Fibroblast of gingiva (primary cell): Measurements from ENCODE around the gene DUSP16.
"Not testable (repeated sequence)": the region's sequence is repeated elsewhere in the genome, so short reads cannot be mapped to it uniquely, and the experiment has no call there.

ENCODE experiments used
- DNase-seq: peaks from one replicate; pipeline ENCODE4 v3.0.0-alpha.2; 2011; ENCODE audit warnings: low read depth

DUSP16 gene

DNA sequence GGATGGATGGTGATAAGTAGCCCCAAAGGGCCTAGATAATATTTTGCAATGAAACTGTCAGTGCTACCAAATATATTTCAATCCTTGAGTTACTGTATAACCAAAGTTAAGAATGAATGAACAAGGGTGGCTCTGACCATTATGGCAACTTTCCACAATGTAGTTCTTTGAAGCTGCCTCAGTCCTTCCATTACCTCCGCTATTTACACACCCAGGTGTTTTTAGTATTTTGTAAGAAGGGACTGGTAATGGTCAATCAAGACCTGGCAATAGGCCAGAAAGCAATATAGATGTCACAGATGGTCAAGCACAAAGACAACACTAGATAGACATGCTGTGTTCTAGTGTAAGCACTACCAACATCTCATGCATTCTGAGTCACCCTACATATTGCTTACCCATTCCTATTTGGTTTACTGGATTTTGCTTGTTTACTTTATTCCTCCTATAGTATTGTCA lies 16.3 kb downstream of the DUSP16 start:
- no peak for DNase-seq

DNA sequence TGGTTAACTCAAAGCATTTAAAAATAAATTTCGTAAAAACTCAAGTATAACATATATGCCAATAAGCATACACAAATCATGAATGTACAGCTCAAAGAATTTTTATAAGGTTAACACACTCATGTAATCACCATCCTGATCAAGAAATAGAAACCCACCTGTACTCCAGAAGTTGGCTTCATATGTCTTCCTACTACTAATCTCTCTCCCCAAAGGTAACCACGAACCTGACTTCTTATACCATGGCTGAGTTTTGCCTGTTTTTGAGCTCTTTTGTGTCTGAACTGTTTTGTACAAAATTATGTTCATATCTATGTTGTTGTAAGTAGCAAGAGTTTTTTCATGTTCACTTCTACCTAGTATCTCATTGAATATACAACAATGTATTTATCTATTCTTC lies 18.7 kb downstream of the DUSP16 start:
- no peak for DNase-seq

DNA sequence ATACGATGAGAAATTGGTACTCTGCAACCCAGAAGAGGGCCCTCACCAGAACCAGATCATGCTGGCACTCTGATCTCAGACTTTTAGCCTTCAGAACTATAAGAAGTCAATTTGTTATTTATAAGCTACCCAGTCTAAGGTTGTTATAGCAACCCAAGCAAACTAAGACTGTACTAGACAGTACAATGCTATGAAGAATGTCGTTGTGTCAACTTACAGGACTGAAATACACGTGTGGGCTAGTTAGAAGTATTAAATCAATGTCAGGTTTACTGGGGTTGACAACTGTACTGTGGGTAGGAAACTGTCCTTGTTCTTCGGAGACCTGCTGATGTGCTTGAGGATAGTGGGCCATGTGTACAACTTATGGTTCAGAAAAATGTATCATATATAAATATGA lies 19.7 kb downstream of the DUSP16 start:
- DNase-seq, result no peak

DNA sequence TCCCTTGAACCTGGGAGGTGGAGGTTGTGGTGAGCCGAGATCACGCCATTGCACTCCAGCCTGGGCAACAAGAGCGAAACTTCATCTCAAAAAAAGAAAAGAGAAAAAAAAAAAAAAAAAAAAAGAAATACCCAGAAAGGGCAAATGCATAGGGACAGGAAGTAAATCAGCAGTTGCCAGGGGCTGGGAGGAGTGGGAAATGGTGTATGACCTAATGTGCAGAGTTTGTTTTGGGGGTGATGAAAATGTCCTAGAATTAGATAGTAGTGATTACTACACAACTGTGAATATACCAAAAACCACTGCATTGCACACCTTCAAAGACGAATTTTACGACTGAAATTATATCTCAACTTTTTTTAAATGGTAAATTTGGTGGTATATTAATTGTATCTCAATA lies 20.4 kb downstream of the DUSP16 start:
- DNase-seq, result no peak

DNA sequence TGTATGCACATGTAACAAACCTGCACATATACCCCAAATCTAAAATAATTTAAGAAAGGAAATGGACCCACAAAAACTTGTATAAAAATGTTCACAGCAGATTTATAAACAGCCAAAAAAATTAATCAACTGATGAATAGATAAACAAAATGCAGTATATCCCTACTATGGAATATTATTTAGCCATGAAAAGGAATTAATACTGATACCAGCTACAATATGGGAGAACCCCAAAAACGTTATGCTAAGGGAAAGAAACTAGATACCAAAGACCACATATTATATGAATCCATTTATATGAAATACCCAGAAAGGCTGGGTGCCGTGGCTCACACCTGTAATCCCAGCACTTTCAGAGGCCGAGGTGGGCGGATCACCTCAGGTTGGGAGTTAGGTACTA lies 20.9 kb downstream of the DUSP16 start:
- no peak for DNase-seq

DNA sequence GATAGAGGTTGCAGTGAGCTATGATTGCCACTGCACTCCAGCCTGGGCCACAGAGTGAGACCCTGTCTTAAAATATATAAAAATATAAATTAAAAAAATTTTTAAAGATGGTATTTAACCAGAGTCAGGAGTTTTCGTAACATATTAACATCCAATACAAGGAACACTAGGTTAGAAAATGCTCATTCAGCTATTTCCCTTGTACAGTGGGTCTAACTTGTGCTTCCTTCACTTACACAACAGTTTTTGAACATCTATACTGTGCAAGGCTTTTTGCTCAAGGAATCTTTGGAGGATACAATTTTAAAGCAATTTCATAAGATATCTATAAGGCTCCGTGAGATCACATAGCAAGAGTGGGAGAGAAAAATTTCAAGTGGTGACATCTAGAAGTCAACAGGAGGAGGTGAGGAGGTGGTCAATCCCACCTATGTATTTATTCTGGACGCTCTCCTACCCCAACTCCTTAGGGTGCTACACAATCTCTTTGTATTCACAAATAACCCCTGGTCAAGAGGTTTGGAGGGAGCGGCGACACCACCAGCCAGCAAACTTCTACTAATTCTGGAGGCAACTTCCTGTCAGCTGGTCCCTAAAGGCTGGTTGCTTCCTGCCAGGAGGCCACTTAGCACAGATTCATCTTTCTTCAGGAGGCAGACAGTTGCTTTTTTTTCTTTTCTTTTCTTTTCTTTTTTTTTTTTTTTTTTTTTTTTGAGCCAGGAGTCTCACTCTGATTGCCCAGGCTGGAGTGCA lies 22.2 kb downstream of the DUSP16 start:
- DNase-seq, result no peak

DNA sequence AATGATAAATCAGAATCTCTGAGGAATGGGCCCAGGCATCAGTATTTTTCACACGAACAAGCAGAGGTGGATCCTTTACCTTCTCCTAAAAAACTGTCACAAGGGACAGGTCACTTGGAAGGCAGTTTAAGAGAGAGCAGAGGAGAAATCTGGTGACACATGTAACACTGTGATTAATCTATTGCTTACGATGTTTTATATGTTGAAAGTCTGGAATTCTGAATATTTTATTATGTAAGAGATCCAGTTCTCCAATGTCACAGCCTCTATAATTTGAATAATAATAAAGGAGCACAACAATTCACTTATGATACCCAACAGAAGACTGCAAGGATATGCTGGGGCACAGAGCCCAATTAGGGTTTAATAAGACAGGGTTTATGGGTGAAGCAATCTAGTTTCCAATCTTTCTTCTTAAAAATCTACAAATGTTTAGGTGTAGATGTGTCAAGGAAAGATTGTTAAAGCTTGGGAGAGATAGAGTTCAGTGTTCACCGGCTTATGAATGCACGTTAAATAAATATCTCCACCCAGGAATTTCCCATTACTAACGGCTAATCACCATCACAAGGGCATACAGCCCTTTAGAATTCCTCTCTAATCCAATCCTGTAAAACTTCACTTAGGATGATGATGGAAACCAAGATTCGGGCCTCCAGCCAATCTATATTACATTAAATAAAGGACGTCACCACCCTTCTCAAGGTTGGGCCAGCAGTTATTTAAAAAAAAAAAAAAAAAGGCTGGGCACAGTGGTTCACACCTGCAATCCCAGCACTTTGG lies 23.4 kb downstream of the DUSP16 start:
- DNase-seq, result no peak

DNA sequence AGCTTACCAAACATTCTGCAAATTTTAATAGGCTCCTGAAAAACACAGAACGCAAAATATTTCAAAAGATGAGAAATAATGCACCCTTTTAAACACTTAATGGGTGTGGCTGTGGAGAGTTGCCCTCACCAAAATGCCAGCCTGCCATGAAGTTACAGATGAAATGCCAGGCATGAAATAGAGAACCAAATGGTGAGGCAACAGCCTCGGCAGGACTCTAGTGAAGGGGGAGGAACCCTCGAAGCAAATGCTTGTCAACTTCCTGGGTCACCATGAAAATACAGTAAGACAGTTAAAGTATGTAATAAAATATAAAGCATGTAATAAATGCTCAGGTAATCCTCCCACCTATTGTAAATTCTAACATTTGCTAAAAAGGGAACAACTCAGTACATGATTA lies 24.1 kb downstream of the DUSP16 start:
- DNase-seq, result peak; percentile 24

DNA sequence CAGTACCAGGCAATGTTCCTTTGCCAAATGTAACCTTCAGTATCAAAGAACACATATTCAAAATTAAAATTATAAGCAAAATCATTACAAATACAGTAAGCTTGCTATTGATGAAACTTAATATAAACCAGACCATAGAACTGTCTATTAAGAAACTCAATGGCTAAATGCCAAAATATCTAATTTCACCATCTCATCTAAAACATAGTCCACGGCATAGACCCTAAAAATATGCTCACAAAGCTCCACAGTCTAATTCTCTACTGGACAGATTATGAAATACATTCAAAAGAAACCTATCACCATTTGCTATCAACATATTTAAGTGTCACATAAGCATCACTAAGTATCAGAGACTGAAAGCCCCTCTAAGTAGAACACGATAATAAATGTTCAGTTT lies 25.2 kb downstream of the DUSP16 start:
- DNase-seq, result peak; percentile 55

DNA sequence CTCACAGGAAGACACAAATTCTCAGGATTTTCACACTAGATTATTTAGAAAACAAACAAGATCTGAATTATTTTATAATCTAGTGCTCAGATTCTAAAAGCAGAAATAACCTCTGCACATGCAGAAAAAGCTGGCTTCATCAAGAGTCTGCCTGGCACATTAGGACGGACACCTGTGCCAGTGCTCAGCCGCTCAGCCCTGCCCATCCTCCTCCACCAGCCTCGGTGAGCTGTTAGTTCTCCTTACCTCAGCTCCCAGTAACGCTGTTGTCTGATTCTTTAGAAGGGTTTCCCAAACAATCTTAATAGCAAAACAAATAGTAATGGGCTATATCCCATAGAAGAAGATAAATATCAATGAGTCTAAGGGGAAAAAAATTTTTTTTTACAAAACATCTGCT lies 27.7 kb downstream of the DUSP16 start:
- DNase-seq, result no peak

DNA sequence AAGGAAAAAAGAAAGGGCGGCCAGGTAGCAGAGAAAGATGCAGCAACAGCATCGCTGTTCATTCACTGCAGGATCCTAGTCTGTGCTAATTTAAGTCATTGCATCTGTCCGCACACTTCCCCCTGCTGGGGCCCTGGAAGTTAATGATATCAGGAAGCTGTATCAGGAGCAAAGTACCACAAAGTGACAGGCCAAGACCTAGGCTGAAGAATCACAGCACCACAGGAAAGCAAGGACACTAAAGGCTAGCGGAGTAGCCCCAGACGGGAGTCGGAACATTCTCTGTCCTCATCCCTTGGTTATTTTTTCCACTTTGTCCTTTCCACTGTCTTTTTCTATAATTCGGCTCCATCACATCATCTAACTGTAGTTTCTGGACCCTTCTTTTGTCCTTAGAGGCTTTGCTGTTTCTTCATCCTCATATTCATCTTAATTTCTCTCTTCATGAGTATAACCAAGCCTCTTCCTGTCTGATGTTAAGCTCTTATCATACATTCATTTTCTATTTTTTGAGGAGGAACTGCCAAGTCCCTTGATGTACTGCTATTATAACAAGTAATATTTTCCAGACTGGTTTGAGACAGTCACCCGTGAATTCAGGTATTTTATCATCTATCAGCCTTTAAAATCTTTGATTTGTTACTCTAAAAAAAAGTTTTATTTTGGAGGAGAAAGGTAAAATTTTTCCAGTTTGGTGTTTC lies 28.3 kb downstream of the DUSP16 start:
- no peak for DNase-seq

DNA sequence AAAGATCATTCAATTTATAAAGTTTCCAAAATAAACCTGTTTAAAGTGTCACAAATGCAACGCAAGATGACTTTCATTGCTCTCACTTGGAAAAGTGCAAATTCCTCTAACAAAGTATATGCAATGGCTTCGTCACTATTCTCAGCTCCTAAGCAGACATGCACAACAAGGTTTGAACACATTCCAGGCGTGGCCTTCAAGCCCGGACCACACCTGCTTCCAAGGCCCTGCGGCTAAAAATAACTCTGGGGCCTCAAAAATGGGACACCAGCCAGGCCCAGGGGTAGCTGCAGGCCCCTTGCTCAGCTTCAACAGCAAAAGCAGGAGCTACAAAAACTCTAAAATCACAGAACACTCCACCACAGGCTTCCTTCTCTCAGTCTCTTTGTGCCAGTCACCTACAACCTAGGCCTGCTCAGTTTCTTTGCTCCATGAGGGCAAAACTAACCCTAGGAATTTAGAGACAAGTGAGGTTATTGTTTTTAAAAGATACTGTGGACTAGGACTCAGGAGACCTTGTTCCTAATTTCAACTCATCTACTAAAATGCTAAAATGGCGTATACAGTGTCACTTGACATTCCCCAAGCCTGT lies 29.3 kb downstream of the DUSP16 start:
- no peak for DNase-seq

DNA sequence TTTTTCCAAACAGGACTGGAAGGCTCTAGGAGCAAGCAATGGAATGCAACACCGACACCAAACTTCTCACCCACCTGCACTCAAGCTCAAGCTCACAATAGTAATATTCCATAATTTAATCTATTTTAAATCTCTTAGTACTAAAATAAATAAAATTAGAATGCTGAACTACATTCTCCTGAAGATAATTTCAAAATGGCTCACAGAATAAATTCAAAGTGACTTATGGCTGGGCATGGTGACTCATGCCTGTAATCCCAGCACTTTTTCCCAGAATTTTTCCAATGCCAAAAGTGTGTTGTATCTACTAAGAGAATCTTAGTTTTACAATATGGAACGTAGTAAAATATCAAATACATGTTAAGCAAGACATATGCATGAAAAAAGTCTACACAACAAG lies 31.5 kb downstream of the DUSP16 start:
- DNase-seq, result no peak

DNA sequence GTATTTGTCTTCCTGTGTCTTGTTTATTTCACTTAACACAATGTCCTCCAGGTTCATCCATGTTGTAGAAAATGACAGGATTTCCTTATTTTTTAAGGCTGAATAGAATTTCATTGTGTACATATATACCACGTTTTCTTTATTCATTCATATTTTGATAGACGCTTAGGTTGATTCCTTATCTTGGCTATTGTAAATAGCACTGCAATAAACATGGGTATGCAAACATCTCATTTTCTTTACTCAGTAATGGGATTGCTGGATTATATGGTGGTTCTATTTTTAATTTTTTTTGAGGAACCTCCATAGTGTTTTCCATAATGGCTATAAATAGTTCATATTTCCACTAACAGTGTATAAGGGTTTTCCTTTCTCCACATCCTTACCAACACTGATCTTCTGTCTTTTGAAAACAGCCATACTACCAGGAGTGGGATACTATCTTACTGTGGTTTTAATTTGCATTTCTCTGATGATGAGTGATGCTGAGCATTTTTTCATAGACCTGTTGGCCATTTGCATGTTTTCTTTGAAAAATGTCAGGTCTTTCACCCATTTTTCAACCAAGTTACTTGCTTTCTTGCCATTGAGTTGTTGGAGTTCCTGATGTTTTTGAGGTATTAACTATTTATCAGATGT lies 32.8 kb downstream of the DUSP16 start:
- no peak for DNase-seq

DNA sequence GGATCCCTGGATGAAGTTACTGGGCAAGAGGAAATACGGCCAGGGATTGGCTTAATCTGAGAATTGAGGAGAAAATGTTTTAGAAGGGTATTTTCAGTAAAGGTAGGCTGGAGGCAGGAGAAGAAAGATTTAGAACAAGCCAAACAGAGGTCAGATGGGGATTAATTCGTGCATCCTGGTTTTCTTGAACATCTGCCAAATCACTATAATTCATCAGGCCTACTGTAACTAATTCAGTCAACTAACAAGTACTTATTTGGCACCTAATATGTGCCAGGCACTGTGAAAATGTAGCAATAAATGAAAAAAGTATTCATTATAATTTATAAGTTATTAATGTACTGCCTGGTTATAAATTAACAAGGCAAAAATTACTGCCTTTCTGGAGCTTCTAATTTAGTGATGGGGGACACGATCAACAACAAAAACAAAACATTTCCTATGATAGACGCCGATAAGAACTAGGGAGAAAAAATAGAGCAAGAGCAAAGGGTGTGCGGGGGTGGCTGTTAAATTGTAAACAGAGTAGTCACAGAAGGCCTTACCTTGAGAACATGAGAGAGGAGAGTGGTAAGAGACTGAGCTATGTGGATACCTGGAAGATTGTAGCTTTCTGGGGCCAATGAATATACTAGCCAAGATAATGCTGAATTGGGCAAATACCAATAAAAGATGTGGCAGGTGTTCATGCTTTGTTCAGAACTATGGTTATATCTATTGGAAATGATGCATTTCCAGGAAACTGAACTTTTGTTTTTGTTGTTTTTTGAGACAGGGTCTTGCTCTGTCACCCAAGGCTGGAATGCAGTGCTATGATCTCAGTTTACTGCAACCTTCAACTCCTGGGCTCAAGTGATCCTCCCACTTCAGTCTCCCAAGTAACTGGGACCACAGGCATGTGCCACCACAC lies 34.0 kb downstream of the DUSP16 start:
- no peak for DNase-seq

DNA sequence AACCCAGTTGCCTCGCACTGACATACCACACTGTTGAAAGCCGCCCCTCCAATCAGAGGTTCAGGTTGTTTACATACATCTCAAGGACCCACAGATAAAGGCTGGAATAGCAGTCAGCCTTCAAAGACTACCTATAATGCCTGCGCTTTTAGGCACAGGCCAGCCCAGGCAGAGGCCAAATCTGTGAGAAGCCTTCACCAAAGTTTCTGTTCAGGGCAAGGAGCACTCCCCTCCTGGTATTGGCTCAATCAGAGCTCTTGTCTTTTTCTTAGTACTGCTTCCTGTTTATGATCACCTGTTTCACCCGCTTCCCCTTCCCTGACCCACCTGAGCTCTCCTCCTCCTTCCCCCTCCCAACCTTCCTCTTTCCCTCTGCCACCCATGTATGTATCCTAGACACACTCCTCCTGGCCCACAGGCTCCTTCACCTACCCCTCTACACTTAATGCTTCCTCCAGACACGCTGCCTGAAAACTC lies 34.8 kb downstream of the DUSP16 start:
- DNase-seq, result no peak

DNA sequence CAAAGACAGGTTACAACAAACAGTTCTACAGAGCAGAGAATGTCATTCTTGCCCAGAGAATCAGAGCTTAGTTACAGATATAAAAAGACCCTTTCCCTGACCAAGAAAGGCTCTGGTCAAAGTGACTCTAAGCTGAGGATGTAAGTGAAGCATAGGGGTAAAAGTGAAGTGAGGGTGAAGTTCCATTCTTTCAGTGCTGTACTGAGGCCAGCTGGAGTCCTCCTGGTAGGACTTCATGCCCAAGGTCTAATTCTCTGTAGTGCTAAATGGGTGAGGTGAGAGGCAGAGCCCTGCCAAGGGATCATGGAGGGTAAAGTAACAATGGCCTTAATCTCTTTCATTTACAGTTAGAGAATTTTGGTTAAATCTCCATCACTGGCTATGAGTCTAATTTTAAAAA lies 38.5 kb downstream of the DUSP16 start:
- no peak for DNase-seq

DNA sequence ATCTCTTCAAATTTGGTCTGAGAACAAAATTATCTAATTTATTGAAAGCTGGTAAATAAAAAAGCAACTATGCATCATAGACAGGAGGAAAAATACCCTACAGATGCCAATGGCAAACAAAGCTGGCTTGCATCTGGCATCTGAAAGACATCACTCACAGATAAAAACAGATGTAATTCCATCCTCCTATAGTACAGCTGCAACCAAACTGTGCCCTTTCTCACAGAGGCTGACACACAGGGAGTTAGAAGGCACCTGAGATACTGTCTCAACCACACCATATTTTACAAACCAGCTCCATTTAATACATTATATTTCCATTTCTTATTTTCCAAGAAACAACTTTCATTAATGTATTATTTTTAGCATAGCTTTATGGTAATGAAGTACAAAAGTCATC lies 39.4 kb downstream of the DUSP16 start:
- no peak for DNase-seq

DNA sequence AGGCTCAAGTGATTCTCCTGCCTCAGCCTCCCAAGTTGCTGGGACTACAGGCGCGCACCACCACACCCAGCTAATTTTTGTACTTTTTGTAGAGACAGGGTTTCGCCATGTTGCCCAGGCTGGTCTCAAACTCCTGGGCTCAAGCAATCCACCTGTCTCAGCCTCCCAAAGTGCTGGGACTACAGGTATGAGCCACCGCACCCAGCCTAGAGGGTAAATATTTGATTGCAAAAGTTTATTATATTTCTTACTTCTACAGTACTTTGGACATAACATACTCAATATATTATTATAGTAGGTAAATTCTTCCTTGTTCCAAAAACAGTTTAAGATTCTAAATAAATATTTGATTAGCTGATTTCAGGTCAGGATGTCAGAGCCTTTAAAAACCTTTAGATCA lies 40.0 kb downstream of the DUSP16 start:
- DNase-seq, result not testable (repeated sequence)

DNA sequence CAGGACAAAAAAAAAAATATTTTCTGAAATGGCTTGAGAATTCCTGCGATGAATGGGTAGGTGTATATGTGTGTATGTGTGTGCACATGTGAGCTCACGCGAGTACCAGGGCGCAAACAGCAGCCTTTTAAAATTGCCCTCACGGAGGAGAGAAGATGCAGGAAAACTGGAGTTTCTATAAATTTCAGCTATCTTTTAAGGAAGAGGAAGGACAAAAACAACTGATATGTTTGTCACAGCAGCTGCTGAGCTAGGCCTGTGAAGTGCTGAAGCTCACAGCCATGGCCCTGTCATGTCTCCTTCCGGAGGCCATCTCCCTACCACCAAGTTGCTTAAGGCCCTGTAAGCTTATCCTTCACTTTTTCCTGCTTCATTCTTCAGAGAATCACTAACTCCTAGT lies 40.8 kb downstream of the DUSP16 start:
- DNase-seq, result no peak

DNA sequence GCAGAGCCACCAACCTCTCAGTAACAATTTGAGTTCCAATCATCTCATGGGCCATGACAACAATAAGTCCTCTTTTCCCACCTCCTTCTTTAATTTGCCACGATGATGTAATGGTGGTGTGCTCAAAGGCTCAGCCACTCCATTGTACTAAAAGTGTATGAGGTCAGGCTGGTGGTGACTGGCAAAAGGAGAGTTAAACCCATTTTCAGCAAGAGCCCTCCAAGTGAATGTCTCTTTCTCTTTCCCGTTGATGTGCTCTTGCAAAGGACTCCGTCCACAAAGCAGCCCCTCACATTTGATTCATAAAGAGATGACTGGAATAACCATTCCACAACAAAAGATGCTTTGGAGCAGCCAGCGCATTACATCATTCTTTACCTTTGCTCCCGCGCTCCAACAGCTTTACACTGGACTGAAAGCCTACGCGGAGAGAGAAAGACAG lies 41.6 kb downstream of the DUSP16 start:
- DNase-seq, result no peak
